Measurements from ENCODE around the gene SPSB1.

The SPSB1 gene

GRCh38 chr1:9346566-9346965 is 53.9 kb downstream of the SPSB1 start:
- DNase-seq: no peak

- DNase-seq: no peak
Measured at GRCh38 chr1:9347095-9347850, 54.6 kb downstream of the SPSB1 start.

DNA sequence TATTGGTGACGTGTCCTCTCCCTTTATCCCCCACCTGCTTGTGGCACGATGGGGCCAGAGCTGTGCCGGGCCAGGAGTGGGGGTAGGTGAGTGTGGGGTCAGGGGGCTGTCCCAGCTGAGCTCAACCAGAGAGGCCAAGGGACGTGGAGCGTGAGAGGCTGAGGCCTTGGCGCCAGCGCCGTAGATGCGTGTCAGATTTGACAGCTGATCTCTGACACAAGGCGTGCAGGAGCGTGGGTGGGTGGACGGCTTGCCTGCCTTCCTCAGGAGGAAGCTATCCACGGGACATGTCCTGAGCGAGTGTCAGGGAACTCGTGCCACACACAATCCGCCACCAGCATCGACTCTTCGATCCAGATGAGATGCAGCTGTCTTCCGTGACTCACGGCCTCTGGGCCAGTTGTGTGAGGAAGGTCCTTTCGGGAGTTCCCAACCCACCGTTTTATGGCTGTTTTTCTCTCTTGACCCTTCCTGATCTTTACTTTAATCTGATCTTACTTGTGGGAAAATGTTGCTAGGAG is 56.7 kb downstream of the SPSB1 start:
- DNase-seq: no peak

DNA sequence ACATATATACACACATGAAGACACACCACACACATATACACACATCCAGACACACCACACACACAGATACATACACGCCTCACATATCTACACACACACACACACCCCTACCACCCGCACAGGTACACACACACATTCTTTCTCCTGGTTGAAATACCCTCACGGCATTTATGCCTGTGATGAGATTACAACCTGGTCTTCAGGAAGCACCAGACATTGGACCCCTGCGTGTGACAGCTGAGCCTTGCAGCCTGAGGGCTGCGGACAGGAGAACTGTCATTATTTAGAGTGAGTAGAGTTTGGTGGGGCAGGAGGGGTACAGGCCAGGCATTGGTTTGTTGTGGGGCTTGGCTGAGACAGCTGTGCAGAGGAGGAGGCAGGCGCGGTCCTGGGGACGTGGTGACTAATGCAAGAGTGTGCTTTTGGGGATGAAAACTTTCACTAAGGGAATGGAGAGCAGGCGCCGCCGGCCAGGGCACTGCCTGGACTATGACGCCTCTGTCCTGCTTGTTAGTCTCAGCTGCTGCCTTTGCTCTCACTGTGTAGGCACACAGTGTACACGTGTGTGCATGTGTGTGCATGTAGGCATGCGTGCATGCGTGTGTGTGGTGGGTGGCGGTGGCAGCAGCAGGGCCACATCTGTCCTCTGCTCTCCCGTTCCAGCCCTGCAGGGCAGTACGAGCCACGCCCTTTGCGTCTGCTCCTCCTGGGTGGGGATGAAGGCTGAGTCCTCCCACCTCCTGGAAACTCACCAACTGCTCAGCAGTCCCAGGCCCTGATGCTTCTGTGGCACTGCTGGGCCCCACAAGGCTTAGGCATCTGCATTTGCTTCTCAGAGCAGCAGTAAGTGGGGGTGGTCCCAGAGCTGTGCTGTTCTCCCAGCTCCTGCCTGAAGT is 57.6 kb downstream of the SPSB1 start:
- no peak for DNase-seq

DNA sequence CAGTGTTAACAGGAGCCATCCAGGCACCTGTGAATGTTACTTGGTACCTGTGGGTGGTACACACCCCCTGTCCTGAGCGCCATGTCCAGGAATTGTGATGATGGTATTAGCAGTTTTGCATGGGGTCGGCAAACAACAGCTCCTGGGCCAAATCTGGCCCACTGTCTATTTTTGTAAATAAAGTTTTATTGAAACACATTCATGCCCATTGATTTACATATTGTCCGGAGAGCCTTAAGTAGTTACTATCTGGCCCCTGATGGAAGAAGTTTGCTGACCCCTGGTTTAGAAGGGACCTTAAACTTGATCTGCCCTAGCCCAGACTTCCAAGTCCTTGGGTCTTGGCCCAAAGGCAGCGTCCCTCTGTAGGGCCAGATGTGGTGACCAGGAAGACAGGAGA is 58.3 kb downstream of the SPSB1 start:
- no peak for DNase-seq

- no peak for DNase-seq
Measured at GRCh38 chr1:9351654-9352271, 59.1 kb downstream of the SPSB1 start.

- no peak for DNase-seq
Measured at GRCh38 chr1:9352377-9353134, 59.9 kb downstream of the SPSB1 start.

DNA sequence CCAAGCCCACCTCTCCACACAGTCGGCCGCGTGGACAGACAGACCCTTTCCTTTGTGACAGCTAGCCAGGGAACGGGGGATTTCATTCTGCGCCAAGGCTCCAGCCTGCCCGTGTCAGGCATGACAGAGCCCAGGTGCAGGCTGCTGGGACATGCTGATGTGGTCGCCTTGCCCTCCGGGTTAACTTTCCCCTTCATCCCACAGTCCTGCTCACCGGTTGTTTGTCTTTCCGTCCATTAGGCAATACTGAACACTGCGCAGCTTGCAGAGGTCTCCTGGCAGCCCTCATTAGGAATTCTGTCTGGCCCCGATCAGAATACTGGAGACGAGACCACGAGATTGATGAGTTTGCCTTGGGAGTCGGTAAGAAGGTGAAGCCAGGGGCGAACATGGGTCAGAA is 62.8 kb downstream of the SPSB1 start:
- DNase-seq: no peak

DNA sequence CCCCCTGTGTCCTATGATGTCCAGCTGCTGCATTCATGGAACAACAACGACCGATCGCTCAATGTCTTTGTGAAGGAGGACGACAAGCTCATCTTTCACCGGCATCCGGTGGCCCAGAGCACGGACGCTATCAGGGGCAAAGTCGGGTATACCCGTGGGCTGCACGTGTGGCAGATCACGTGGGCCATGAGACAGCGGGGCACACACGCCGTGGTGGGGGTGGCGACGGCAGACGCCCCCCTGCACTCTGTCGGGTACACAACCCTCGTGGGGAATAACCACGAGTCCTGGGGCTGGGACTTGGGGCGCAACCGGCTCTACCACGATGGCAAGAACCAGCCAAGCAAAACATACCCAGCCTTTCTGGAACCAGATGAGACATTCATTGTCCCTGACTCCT is 63.3 kb downstream of the SPSB1 start:
- DNase-seq: no peak

DNA sequence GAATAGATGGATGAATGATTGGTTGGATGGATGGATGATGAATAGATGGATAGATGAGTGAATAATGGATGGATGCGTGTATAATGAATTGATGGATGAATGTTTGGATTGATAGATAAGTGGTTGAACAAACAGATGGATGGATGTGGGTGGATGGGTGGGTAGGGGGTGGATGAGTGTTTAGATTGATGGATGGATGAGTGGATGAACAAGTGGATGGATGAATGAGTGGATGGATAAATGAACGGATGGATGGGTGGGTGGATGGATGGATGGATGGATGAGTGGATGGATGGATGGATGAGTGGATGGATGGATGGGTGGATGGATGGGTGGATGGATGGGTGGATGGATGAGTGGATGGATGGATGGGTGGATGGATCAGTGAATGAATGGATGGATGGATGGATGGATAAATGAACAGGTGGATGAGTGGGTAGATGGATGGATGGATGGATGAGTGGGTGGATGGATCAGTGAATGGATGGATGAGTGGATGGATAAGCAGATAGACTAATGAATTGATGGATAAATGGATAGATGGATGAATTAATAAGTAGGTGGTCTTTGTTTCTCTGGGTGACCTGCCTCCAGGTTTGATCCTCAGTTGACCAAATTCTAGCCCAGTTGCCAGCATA is 64.3 kb downstream of the SPSB1 start:
- no peak for DNase-seq

- DNase-seq: no peak
Measured at GRCh38 chr1:9357958-9358357, 65.3 kb downstream of the SPSB1 start.

- no peak for DNase-seq
Measured at GRCh38 chr1:9360371-9361064, 67.8 kb downstream of the SPSB1 start.

GRCh38 chr1:9361630-9362260 is 69.1 kb downstream of the SPSB1 start:
- no peak for DNase-seq

DNA sequence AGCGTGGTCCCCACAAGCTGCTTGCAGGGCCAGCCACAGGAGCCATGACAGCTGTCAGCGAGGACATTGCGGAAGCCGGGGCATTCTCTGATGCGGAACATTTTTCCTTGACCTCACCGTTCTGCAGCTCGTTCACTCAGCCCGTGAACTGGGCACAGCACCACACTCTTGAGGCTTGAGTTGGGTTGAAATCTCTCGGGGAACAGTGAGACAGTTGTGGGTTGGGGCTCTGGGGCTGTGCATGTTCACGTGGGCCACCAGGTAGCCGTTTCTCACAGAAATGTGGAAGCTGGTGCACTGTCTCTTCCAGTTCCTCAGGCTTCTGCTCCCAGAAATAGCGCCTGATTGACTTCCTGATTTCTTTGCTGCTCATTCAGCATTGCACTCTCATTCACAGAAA is 69.8 kb downstream of the SPSB1 start:
- DNase-seq: no peak

DNA sequence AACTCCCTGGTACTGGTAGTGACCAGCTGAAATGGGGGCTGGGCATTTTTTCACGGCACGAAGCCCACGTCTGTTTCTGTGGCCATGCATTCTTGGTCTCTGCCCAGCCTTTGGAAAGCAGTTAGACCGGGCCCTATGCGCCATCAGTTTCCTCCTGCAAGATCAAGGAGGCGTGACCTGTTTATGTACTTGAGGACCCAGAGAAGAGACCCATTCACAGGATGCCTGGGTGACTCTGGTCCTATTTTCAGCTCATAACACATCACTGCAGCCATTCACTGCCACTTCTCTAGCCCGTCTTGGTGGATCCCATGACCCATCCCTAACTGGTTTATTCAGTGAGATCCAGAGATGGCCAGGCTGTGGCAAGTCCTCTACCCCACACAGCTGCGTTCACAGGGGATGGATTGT is 70.4 kb downstream of the SPSB1 start:
- DNase-seq: no peak

GRCh38 chr1:9366298-9366697 is 73.6 kb downstream of the SPSB1 start:
- no peak for DNase-seq

DNA sequence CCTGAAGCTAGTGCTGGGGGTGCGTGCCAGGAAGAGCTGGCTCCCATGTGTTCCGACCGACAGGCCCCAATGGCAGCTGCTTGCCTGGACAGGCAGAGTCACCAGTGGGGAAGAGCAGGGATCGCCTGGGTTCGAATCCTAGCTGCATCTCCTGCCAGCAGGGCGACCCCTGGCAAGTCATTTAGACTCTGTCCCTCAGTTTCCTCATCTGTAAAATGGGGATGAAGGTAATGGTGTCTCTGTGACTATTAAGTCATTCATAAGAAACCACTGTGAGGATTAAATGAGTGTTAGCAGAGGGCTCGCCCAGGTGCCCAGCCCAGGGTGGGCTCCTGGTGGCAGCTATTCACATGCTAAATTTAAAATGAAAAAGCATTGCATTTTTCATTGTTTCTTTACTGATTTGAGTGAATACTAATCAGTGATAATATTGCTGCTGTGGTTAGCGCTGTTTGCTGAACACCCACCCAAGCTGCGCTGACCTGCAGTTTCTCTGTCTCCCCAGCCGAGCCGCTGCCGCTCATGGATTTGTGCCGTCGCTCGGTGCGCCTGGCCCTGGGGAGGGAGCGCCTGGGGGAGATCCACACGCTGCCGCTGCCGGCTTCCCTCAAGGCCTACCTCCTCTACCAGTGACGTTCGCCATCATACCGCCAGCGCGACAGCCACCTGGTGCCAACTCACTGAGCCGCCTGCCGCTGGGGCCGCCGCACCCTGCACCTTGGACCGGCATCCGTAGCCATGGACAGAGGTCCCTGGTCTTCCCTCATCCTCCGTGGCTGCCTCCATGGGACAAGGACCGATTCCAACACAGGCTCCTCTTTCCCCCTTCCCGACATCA is 74.5 kb downstream of the SPSB1 start:
- DNase-seq: no peak

DNA sequence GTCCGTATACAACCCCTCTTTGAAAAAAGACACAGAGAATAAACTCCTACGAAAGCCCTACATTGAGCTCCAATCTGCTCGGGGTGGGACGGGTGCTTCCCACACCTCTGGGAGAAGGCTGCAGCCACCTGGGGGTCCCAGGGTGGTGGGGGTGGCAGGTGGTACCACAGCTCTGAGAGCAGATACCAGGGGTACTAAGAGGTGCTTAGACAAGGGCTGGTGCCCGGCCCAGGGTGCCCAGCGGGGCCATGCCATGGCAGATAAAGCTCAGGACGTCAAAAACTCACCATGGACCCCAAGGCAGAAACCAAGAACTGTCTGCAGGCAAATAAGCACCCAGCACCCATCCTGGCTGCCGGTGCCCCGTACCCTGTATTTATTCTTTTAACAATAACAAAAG is 75.1 kb downstream of the SPSB1 start:
- no peak for DNase-seq

DNA sequence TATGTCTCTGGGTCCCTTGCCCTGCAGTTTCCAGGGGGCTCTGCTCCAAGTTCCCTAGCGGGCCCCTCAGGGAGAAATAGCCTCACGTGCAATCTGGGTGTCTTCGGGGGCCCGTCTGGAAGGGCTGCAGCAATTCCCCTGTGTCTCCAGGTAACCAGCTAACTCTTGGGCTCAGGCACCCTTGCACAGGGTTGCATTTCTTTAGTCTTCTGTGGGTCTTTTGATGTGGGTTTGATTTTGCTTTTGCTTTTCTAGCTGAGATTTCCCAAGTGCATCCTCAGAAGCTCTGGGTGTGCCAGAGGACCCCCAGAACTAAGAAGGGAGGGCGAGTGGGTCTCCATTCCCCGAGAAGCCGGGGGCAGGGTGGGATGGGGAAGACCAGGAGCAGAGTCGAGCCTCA is 75.7 kb downstream of the SPSB1 start:
- DNase-seq: no peak

Data from CD4-positive, alpha-beta T cell treated with Interleukin-4 for 1 hour (primary cell).